ENCODE results near the gene RPL29. TPM values are rescaled to one million over a fixed set of nuclear protein-coding genes. Genes with fewer than 3 reads are reported as not detected.

RPL29 gene
- total RNA-seq, 1 donor from 2014 or later: 610 TPM

- Mint-ChIP-seq H3K27me3 (ENCODE audit: low read depth) (no peaks in the 10 kb centered on the region), H3K36me3 (ENCODE audit: low read depth) (peaks cover 7% of the 10 kb centered on the region), H3K4me3 (ENCODE audit: unreplicated experiment) (no peak overlapping the region), H3K27ac (ENCODE audit: unreplicated experiment) (no peak overlapping the region), H3K9me3 (ENCODE audit: low read depth) (no peaks in the 10 kb centered on the region), H3K4me1 (ENCODE audit: low read depth) (peaks cover 11% of the 10 kb centered on the region)
- no peak for TF ChIP-seq CTCF (IDR thresholded peaks at IDR 0.05)
- no peak for DNase-seq (ENCODE audit: low spot score)
These were observed 35.3 kb downstream of the RPL29 start for GRCh38 chr3:51960386-51960785.

GRCh38 chr3:51959651-51960050 is 36.0 kb downstream of the RPL29 start:
- no peaks in the 10 kb centered on the region for H3K27me3 Mint-ChIP-seq (ENCODE audit: low read depth)
- no peak for TF ChIP-seq CTCF (IDR thresholded peaks at IDR 0.05)
- no peak overlapping the region for H3K4me3 Mint-ChIP-seq (ENCODE audit: unreplicated experiment)
- no peaks in the 10 kb centered on the region for H3K9me3 Mint-ChIP-seq (ENCODE audit: low read depth)
- no peak for DNase-seq (ENCODE audit: low spot score)
- H3K36me3 Mint-ChIP-seq (ENCODE audit: low read depth): peaks cover 7% of the 10 kb centered on the region
- H3K4me1 Mint-ChIP-seq (ENCODE audit: low read depth): peaks cover 3% of the 10 kb centered on the region
- no peak overlapping the region for H3K27ac Mint-ChIP-seq (ENCODE audit: unreplicated experiment)

GRCh38 chr3:51958603-51959521 is 36.8 kb downstream of the RPL29 start:
- H3K36me3 Mint-ChIP-seq (ENCODE audit: low read depth): peaks cover 7% of the 10 kb centered on the region
- peaks cover 2% of the 10 kb centered on the region for H3K27me3 Mint-ChIP-seq (ENCODE audit: low read depth)

GRCh38 chr3:51957520-51958205 is 38.0 kb downstream of the RPL29 start:
- no peaks in the 10 kb centered on the region for H3K4me1 Mint-ChIP-seq (ENCODE audit: low read depth)
- no peaks in the 10 kb centered on the region for H3K9me3 Mint-ChIP-seq (ENCODE audit: low read depth)
- TF ChIP-seq CTCF (IDR thresholded peaks at IDR 0.05): peak; percentile 9
- H3K27me3 Mint-ChIP-seq (ENCODE audit: low read depth): peaks cover 4% of the 10 kb centered on the region
- H3K36me3 Mint-ChIP-seq (ENCODE audit: low read depth): peaks cover 7% of the 10 kb centered on the region
- no peak overlapping the region for H3K27ac Mint-ChIP-seq (ENCODE audit: unreplicated experiment)
- no peak for DNase-seq (ENCODE audit: low spot score)
- H3K4me3 Mint-ChIP-seq (ENCODE audit: unreplicated experiment): no peak overlapping the region

More at GRCh38 chr3:51958603-51959521, 36.8 kb downstream of the RPL29 start:
- Mint-ChIP-seq H3K9me3 (ENCODE audit: low read depth) (no peaks in the 10 kb centered on the region), H3K4me3 (ENCODE audit: unreplicated experiment) (no peak overlapping the region), H3K4me1 (ENCODE audit: low read depth) (no peaks in the 10 kb centered on the region), H3K27ac (ENCODE audit: unreplicated experiment) (no peak overlapping the region)
- DNase-seq (ENCODE audit: low spot score): peak; percentile 88
- TF ChIP-seq CTCF (IDR thresholded peaks at IDR 0.05): no peak
